ENCODE results near the gene KSR2.

The KSR2 gene

DNA sequence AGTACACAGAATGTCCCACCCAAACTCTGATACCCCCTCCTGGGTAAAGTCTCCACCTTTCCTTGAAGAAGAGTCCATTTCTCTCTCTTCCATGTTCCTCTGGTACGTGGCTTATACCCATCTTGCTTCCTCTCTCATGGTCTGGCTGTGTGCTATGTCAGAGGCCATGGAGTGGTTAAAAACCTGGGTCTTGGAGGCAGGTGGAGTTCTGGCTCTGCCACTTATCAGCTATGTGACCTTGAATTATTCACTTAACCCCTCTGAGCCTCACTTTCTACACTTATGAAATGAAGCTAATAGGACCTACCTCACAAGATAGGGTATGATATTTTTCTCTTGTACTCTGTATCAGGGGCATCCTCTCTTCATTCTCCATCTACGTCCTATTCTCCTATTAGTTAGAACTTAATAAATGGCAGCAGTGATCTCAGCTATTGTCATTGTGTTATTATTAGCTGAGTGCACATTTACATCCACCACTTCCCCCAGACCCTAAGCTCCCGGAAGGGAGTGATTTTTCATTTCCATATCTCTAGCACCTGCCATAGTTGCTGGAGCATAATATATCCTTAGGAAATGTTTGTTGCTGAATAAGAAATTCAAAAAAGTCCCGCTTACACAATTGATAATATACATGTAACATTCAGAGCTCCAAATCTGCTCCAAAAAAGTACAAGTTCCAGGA lies 547.6 kb downstream of the KSR2 start:
- TF ChIP-seq GATA2 (IDR thresholded peaks at IDR 0.05; ENCODE audit: low read depth, low read length) (no peak), GATA3 (IDR thresholded peaks at IDR 0.05; ENCODE audit: low read depth, low read length) (no peak)

DNA sequence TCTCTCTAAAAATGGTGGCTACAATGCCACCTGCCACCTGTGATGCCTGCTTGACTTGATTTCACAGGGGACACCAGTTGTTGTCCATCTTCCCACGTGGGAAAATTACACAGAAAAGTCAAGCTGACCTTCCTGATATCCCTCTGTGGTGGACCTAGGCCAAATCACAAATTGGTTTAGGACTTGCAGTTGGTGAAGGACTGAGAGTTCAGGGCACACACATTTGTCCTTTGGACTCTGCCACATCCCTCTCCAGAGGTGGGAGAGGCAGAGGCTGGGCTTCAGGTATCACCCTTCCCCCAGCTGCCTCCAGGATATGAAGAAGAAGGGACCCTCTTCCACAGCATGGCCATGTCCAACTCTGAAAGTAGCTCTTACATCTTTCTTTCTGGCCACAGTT lies 551.8 kb downstream of the KSR2 start:
- no peak for TF ChIP-seq GATA3 (IDR thresholded peaks at IDR 0.05; ENCODE audit: low read depth, low read length)
- no peak for TF ChIP-seq GATA2 (IDR thresholded peaks at IDR 0.05; ENCODE audit: low read depth, low read length)

- TF ChIP-seq GATA2 (IDR thresholded peaks at IDR 0.05; ENCODE audit: low read depth, low read length) (no peak), GATA3 (IDR thresholded peaks at IDR 0.05; ENCODE audit: low read depth, low read length) (no peak)
These were observed 556.2 kb downstream of the KSR2 start for GRCh38 chr12:117412465-117413188.

GRCh38 chr12:117409286-117409685 lies 559.5 kb downstream of the KSR2 start:
- TF ChIP-seq GATA3 (IDR thresholded peaks at IDR 0.05; ENCODE audit: low read depth, low read length), result no peak
- no peak for TF ChIP-seq GATA2 (IDR thresholded peaks at IDR 0.05; ENCODE audit: low read depth, low read length)

DNA sequence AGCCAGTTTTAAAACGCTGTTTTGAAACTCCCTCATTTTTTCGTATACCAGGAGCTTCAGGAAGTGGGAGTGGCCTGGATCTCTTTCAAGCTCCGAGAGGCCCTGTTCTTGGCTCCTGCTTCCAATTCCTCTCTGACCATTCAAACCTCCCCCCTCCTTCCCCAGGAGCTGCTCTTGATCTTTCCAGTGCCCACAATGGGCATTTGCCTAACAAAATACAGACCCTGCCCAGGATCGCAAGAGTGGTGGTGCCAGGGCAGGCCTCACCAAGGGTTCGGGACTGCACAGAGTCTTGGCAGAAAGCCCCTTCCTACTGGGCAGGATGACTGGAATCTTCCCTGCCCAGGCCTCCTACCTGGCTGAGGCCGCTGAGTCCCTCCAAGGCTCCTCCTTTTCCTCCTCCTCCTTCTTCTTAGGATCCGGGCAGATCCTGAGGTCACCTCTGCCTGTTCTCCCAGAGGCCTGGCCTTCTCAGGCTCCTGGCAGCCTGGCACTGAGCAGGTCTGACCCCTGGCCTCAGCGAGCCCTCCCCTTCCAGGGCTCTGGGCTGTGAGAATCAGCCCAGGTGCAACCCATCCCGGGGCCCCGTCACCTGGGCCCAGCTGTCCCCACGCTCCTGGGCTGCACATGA lies 560.5 kb downstream of the KSR2 start:
- TF ChIP-seq GATA2 (IDR thresholded peaks at IDR 0.05; ENCODE audit: low read depth, low read length) (no peak), GATA3 (IDR thresholded peaks at IDR 0.05; ENCODE audit: low read depth, low read length) (no peak)

DNA sequence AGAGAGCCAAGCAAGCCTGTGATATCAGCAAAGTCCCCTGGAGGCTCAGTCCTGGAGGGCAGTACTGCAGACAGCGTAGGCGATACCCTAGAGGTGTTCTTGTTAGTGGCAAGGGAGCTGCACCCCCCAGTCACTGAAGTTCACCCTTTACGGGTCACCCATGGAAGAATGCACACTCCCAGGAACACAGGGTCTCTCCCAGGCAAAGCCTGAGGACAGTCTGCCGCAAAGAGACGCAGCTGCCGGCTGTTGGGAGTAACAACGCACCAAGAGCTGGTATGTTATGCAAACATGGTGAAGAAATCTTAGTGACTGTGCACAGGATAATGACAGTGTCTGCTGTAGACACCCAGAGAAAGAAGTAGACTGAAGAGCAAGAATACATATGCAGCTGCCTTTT lies 563.9 kb downstream of the KSR2 start:
- no peak for TF ChIP-seq GATA3 (IDR thresholded peaks at IDR 0.05; ENCODE audit: low read depth, low read length)

- no peak for TF ChIP-seq GATA3 (IDR thresholded peaks at IDR 0.05; ENCODE audit: low read depth, low read length)
- TF ChIP-seq GATA2 (IDR thresholded peaks at IDR 0.05; ENCODE audit: low read depth, low read length), result no peak
These were observed 564.5 kb downstream of the KSR2 start for GRCh38 chr12:117404203-117404853.

DNA sequence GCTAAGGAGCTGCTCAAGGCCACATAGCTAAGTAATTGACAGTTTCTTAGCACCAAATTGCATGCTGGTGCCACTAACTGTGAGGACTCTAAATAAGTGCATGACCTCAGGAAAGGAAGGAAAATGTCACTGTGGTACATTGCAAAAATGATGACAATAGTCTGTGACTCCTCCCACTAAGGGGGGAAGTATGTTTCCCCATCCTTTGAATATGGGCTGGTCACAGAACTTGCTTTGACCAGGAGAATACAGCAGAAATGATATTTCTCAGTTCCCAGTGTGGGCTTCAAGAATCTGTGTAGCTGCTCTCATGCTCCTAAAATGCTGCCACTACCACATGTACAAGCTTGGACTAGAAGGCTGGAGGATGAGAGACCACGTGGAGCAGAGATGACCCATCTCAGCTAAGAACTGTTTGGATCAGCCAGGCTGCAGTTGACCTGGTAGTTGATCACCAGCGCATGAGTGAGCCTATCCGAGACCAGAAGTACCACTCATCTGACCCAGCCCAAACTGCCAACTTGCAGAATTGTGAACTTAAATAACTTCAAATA lies 565.1 kb downstream of the KSR2 start:
- TF ChIP-seq GATA3 (IDR thresholded peaks at IDR 0.05; ENCODE audit: low read depth, low read length) (no peak), GATA2 (IDR thresholded peaks at IDR 0.05; ENCODE audit: low read depth, low read length) (no peak)
